ENCODE results near the gene PPM1D. TPM values are rescaled to one million over a fixed set of nuclear protein-coding genes. Genes with fewer than 3 reads are reported as not detected.

PPM1D gene
- total and polyA plus RNA-seq, 2 experiments from 2014 or later = 7.8 to 13.3 TPM

DNA sequence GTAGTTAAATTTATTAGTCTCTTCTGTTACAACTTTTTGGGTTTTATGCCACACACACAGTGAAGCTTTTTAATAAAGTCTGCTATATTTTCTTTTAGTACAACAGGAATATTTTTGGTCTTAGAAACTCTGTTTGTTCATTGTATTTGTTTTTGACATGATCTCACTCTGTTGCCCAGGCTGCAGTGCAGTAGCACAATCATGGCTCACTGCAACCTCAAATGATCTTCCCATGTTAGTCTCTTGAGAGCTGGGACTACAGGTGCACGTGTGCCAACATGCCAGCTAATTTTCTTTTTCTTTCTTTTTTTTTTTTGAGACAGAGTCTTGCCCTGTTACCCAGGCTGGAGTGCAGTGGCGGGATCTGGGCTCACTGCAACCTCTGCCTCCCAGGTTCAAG lies 27.1 kb downstream of the PPM1D start:
- no peaks in the 10 kb centered on the region for H3K27me3 ChIP-seq (ENCODE audit: insufficient read depth)
- H3K36me3 ChIP-seq (ENCODE audit: insufficient read depth) = 0 out of 2 replicates have a peak, but pooled peaks cover 6% of the 10 kb centered on the region
- TF ChIP-seq EZH2phosphoT487 (IDR thresholded peaks at IDR 0.05; ENCODE audit: unreplicated experiment) = no peak
- TF ChIP-seq REST (IDR thresholded peaks at IDR 0.05; ENCODE audit: unreplicated experiment) = no peak
- no peak for TF ChIP-seq NANOG (IDR thresholded peaks at IDR 0.05; ENCODE audit: borderline replicate concordance)
- TF ChIP-seq STAT1 (IDR thresholded peaks at IDR 0.05; ENCODE audit: unreplicated experiment) = no peak
- no peak for TF ChIP-seq POLR2AphosphoS5 (IDR thresholded peaks at IDR 0.05; ENCODE audit: low read depth)
- TF ChIP-seq ZNF331 (CRISPR knock-in tag; IDR thresholded peaks at IDR 0.05; ENCODE audit: low read depth) = no peak
- no peak for TF ChIP-seq ZNF114 (CRISPR knock-in tag; IDR thresholded peaks at IDR 0.05)
- TF ChIP-seq CREB1 (CRISPR knock-in tag; IDR thresholded peaks at IDR 0.05; ENCODE audit: low read depth) = no peak
- TF ChIP-seq, protein P1, sequence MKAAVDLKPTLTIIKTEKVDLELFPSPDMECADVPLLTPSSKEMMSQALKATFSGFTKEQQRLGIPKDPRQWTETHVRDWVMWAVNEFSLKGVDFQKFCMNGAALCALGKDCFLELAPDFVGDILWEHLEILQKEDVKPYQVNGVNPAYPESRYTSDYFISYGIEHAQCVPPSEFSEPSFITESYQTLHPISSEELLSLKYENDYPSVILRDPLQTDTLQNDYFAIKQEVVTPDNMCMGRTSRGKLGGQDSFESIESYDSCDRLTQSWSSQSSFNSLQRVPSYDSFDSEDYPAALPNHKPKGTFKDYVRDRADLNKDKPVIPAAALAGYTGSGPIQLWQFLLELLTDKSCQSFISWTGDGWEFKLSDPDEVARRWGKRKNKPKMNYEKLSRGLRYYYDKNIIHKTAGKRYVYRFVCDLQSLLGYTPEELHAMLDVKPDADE (IDR thresholded peaks at IDR 0.05) = no peak
- TF ChIP-seq, protein P2, sequence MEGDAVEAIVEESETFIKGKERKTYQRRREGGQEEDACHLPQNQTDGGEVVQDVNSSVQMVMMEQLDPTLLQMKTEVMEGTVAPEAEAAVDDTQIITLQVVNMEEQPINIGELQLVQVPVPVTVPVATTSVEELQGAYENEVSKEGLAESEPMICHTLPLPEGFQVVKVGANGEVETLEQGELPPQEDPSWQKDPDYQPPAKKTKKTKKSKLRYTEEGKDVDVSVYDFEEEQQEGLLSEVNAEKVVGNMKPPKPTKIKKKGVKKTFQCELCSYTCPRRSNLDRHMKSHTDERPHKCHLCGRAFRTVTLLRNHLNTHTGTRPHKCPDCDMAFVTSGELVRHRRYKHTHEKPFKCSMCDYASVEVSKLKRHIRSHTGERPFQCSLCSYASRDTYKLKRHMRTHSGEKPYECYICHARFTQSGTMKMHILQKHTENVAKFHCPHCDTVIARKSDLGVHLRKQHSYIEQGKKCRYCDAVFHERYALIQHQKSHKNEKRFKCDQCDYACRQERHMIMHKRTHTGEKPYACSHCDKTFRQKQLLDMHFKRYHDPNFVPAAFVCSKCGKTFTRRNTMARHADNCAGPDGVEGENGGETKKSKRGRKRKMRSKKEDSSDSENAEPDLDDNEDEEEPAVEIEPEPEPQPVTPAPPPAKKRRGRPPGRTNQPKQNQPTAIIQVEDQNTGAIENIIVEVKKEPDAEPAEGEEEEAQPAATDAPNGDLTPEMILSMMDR (conservative IDR thresholded peaks at IDR 0.05; ENCODE audit: low read depth in 2 of 2) = no peak
- no peaks in the 10 kb centered on the region for H3K27me3 Mint-ChIP-seq (ENCODE audit: insufficient read depth, low read depth, poor library complexity)
- H3K4me1 Mint-ChIP-seq = no peaks in the 10 kb centered on the region
- no peaks in the 10 kb centered on the region for H3K36me3 Mint-ChIP-seq (ENCODE audit: low read depth)
- no peaks in the 10 kb centered on the region for H3K9me2 ChIP-seq (ENCODE audit: insufficient read depth)
- no peak overlapping the region for H3K4me3 ChIP-seq
- no peak overlapping the region for H3K27ac Mint-ChIP-seq
- H3K4me2 ChIP-seq = no peak overlapping the region
- peaks cover 17% of the 10 kb centered on the region; the same call in 1 of the 2 replicates for H4K20me1 ChIP-seq (replicated peaks; ENCODE audit: insufficient read depth)
- H3K27ac ChIP-seq (ENCODE audit: low read depth) = no peak overlapping the region
- H3F3A ChIP-seq (replicated peaks; ENCODE audit: low read depth) = no peaks in the 10 kb centered on the region
- no peak overlapping the region for H3K4me3 Mint-ChIP-seq
- peaks cover 33% of the 10 kb centered on the region for H3K79me2 ChIP-seq (replicated peaks; ENCODE audit: insufficient read depth)
- ATAC-seq = no peak
- H3K4me1 ChIP-seq (ENCODE audit: insufficient read depth) = no peaks in the 10 kb centered on the region
- no peak for DNase-seq (ENCODE audit: low spot score)
- no peaks in the 10 kb centered on the region for H3K9me3 Mint-ChIP-seq
- H2AFZ ChIP-seq = no peak overlapping the region

Data from GM23338 (cell line).